Measurements from ENCODE around the gene CATSPERZ. TPM values are rescaled to one million over a fixed set of nuclear protein-coding genes. Genes with fewer than 3 reads are reported as not detected.

CATSPERZ gene
- total and polyA plus RNA-seq, 2 of the 13 experiments (the other 11 are each of a cell fraction or from before 2014, with no cell fraction given): 0.22 to 0.48 TPM

- no peak for TF ChIP-seq ZNF432 (CRISPR knock-in tag; IDR thresholded peaks at IDR 0.05; ENCODE audit: borderline replicate concordance)
- peak; percentile 89 for TF ChIP-seq ZNF574 (CRISPR knock-in tag; IDR thresholded peaks at IDR 0.05)
- no peak for TF ChIP-seq ZC3H13 (CRISPR knock-in tag; IDR thresholded peaks at IDR 0.05)
- TF ChIP-seq TARDBP (CRISPR knock-in tag; IDR thresholded peaks at IDR 0.05): no peak
- no peak for TF ChIP-seq TRIM22 (IDR thresholded peaks at IDR 0.05)
- TF ChIP-seq SMAD9 (CRISPR knock-in tag; IDR thresholded peaks at IDR 0.05): no peak
- TF ChIP-seq HMG20A (CRISPR knock-in tag; IDR thresholded peaks at IDR 0.05; ENCODE audit: borderline replicate concordance): no peak
- no peak for TF ChIP-seq PREB (CRISPR knock-in tag; IDR thresholded peaks at IDR 0.05)
- no peak; the same call in 1 of the 2 replicates for TF ChIP-seq ZFP90 (CRISPR knock-in tag; IDR thresholded peaks at IDR 0.05; ENCODE audit: borderline replicate concordance)
- TF ChIP-seq ATF6 (CRISPR knock-in tag; conservative IDR thresholded peaks at IDR 0.05): no peak
- no peak for TF ChIP-seq FOSL2 (CRISPR knock-in tag; IDR thresholded peaks at IDR 0.05)
- TF ChIP-seq ZFP37 (CRISPR knock-in tag; IDR thresholded peaks at IDR 0.05; ENCODE audit: borderline replicate concordance): no peak
- TF ChIP-seq ZNF75D (CRISPR knock-in tag; IDR thresholded peaks at IDR 0.05; ENCODE audit: borderline replicate concordance): no peak
Measured at GRCh38 chr11:64317325-64317960, 17.3 kb downstream of the CATSPERZ start, which contains the start of gene TRMT112 (continued).

Measured in HepG2 (cell line).